Pulmonary artery endothelial cell (primary cell): ENCODE measurements around the gene FAM25C. TPM values are rescaled to one million over a fixed set of nuclear protein-coding genes. Genes with fewer than 3 reads are reported as not detected.
"Not testable (repeated sequence)": the region's sequence is repeated elsewhere in the genome, so short reads cannot be mapped to it uniquely, and the experiment has no call there.

ENCODE experiments used
- DNase-seq: peaks from one replicate; pipeline ENCODE4 v3.0.0-alpha.2; 2011; ENCODE audit warnings: low read depth, low spot score
- total RNA-seq: library from RNA; depleted of rRNA; stranded (reverse); fragments of >200 nt; gene quantifications from 2 replicates; pipeline ENCODE4 v1.2.3, GENCODE V29; 2014

The FAM25C gene
- total RNA-seq, 1 donor from 2014 or later: not detected

DNA sequence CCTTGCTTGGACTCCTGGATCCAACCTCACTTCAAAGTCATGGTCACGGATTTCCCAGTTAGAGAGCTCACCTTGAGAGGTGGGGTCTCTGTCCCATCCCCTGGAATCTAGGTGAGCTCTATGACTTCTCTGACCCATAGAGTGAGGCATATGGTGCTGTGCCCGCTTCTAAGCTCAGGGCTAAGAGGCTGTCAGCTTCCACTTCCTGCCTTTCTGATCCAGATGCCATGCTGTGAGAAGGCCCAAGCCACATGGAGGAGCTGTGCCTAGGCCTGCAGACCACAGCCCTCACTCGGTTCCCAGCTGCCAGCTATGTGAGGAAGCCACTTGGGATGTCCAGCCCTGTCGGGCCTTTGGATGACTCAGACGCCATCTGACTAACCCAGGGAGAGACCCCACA is 39.9 kb downstream of the FAM25C start:
- DNase-seq: not testable (repeated sequence)

DNA sequence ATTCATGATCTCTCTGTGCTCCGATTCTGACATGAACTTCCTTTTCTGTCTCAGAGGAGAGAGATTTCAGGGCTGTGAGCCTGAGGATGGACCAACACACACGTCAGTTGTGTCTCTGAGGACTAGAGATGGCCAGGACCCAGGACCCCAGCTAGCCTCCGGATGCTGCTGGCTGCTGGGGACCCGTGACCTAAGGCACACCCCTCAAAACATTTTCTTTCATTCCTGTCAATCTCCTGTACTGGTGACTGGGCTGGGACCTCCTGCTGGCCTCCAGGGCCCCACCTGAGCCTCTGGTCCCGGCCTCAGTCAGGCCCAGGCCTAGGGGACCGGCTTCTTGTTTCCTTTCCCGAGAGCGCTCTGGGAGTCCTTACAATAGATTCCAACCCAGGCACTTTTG is 42.4 kb downstream of the FAM25C start:
- DNase-seq: not testable (repeated sequence)

DNA sequence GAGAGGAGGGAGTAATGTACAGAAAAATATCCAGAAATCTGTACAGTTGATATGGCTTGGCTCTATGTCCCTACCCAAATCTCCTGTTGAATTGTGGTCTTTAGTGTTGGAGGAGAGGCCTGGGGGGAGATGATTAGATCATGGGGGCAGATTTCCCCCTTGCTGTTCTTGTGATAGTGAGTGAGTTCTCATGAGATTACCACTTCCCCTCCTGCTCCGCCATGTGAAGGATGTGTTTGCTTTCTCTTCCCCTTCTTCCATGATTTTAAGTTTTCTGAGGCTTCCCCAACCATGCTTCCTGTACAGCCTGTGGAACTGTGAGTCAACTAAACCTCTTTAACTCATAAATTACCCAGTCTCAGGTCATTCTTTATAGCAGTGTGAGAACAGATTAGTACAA is 52.2 kb downstream of the FAM25C start:
- DNase-seq: not testable (repeated sequence)

Other genes with a start within 250 kb of the FAM25C start
- gene SYT15B, start 236.2 kb downstream of the FAM25C start, total RNA-seq: not detected in 2 replicates
- gene NPY4R2, start 81.1 kb downstream of the FAM25C start, total RNA-seq: not detected in 2 replicates